Measurements from ENCODE around the gene SLC23A2.

The SLC23A2 gene

DNA sequence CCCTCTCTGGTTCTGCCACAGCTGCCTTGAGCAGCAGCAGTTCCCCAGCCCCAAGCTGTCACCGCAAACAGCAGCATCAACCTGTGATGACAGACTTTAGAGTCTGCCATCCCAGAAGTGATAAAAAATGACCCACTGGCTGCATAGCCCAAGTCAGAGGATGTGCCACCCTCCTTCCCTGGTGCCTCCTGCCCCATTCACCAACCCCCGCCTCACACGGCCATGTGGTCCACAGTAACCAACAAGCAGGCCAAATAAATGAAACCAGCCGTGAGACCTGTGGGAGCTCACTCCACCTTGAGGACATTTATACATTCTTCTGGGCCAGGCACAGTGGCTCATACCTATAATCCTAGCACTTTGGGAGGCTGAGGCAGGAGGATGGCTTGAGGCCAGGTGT lies 181.4 kb downstream of the SLC23A2 start:
- FAIRE-seq: no peak
- no peak for DNase-seq (ENCODE audit: low spot score)

- no peak for DNase-seq (ENCODE audit: low spot score)
- FAIRE-seq: no peak
Observed at GRCh38 chr20:4817230-4817671, 184.1 kb downstream of the SLC23A2 start.

DNA sequence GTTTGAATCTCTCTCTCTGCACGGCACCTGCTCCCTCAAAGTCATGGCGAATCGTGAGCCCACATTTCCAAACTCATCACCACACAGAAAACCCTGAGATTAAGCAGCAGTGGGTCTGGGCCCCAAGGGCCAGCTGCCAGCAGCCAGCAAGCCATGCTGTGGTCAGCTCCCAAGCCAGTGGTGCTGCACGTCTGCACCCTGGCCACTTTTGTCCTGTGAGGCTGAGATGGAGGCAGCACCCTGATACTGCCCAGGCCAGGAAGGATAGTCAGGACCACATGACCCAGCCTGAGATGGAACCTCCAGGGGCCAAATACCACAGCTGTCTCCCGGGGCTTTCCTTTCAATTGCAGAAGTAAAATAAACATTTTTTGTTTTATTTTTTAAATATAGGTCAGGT lies 185.7 kb downstream of the SLC23A2 start:
- FAIRE-seq: no peak
- DNase-seq (ENCODE audit: low spot score): no peak

- no peak for FAIRE-seq
- no peak for DNase-seq (ENCODE audit: low spot score)
Observed at GRCh38 chr20:4814696-4815252, 186.5 kb downstream of the SLC23A2 start.

GRCh38 chr20:4813863-4814695 lies 187.2 kb downstream of the SLC23A2 start:
- DNase-seq (ENCODE audit: low spot score): no peak
- no peak for FAIRE-seq

GRCh38 chr20:4813076-4813862 lies 188.0 kb downstream of the SLC23A2 start:
- FAIRE-seq: no peak
- no peak for DNase-seq (ENCODE audit: low spot score)

- no peak for DNase-seq (ENCODE audit: low spot score)
- no peak for FAIRE-seq
Observed at GRCh38 chr20:4812641-4813075, 188.7 kb downstream of the SLC23A2 start.

- FAIRE-seq: no peak
- DNase-seq (ENCODE audit: low spot score): no peak
Observed at GRCh38 chr20:4812216-4812615, 189.1 kb downstream of the SLC23A2 start.

- no peak for FAIRE-seq
- no peak for DNase-seq (ENCODE audit: low spot score)
Observed at GRCh38 chr20:4811661-4812181, 189.6 kb downstream of the SLC23A2 start.

DNA sequence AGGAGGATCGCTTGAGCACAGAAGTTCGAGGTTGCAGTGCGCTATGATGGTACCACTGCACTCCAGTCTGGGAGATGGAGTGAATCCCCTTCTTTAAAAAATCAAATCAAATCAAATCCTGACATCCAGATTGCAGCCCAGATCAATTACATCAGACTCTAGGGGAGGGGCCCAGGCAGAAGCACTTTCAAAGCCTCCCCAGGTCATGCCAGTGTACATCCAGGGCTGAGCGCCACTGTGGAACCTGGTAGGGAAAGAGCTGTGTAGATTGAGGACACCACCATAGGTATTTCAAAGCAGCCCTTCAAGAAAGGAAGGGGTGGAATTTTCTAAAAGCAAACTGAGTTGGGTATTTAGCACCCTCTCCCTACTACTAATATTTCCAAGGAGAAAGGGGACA lies 190.1 kb downstream of the SLC23A2 start:
- FAIRE-seq: no peak
- no peak for DNase-seq (ENCODE audit: low spot score)

DNA sequence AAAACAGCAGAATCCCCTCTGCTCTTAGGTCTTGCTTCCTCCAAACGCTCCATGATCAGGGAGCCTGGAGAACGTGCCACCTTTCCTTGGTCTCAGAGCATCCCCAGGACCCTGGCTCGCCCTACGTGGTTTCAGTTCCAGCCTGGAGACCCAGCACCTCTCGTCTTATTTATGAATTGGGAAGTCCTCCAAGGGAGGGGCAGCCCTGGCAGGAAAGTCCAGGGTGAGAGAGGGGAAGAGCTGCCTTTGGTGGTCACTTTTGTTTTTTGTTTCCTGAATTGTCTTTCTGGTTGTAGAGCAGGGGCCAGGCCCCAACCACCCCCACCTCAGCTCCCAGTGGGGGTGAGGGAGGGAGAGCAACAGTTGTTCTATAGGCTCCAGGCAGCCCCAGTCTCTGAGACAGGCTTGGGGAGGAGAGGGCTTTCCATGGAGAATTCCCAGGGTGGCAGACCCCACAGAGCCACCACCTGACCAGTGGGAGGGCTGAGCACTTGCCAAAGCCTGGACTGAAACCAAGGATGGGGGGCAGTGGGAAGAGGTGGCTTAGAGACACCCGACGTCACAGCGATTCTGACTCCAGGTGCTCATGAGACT lies 190.8 kb downstream of the SLC23A2 start:
- FAIRE-seq: no peak
- DNase-seq (ENCODE audit: low spot score): no peak

- no peak for FAIRE-seq
Observed at GRCh38 chr20:4809707-4810106, 191.6 kb downstream of the SLC23A2 start.

GRCh38 chr20:4808872-4809271 lies 192.4 kb downstream of the SLC23A2 start:
- DNase-seq (ENCODE audit: low spot score) (no peak), FAIRE-seq (no peak)

More at GRCh38 chr20:4809707-4810106, 191.6 kb downstream of the SLC23A2 start:
- no peak for DNase-seq (ENCODE audit: low spot score)

GRCh38 chr20:4805663-4806449 lies 195.5 kb downstream of the SLC23A2 start:
- no peak for FAIRE-seq
- no peak for DNase-seq (ENCODE audit: low spot score)

- no peak for DNase-seq (ENCODE audit: low spot score)
- FAIRE-seq: no peak
Observed at GRCh38 chr20:4802527-4802926, 198.8 kb downstream of the SLC23A2 start.

Measured in urothelium cell line (cell line).